OCI-LY1 (cell line): Measurements from ENCODE around the gene FAM53A.
A peak's percentile ranks its signal among the peaks of the same experiment; 100 is the strongest.

Source experiments
- H2AFZ ChIP-seq: fragments of 200-600 bp; sonication (generic), shearing (Covaris generic); 2 replicates; pipeline ENCODE4 v1.6.0; 2014; ENCODE audit warnings: antibody characterized with exemption, mild to moderate bottlenecking, low read length
- H3F3A ChIP-seq: fragments of 200-600 bp; sonication (generic), shearing (Covaris generic); 2 replicates; pipeline ENCODE4 v1.6.0; 2014; ENCODE audit warnings: mild to moderate bottlenecking, antibody characterized with exemption, low read length, moderate library complexity; ENCODE audit not compliant: insufficient read depth
- H3K27ac ChIP-seq: fragments of 200-600 bp; sonication (generic); 2 replicates; pipeline ENCODE4 v1.5.1; 2014; ENCODE audit warnings: low read length, mixed run types, mild to moderate bottlenecking, low read depth; ENCODE audit not compliant: poor library complexity, severe bottlenecking
- H3K27me3 ChIP-seq: fragments of 200-600 bp; sonication (generic); 2 replicates; pipeline ENCODE4 v1.6.0; 2014; ENCODE audit warnings: antibody characterized with exemption, mild to moderate bottlenecking, low read length, moderate library complexity; ENCODE audit not compliant: insufficient read depth
- H3K36me3 ChIP-seq: fragments of 200-600 bp; sonication (generic); 2 replicates; pipeline ENCODE4 v1.6.1; 2014; ENCODE audit warnings: mild to moderate bottlenecking, antibody characterized with exemption, low read length, moderate library complexity, mixed read lengths; ENCODE audit not compliant: insufficient read depth
- H3K4me1 ChIP-seq: fragments of 200-600 bp; sonication (generic); 2 replicates; pipeline ENCODE4 v1.5.1; 2014; ENCODE audit warnings: mild to moderate bottlenecking, low read length, moderate library complexity; ENCODE audit not compliant: insufficient read depth, severe bottlenecking
- H3K4me2 ChIP-seq: fragments of 200-600 bp; sonication (generic), shearing (Covaris generic); 2 replicates; pipeline ENCODE4 v1.6.1; 2014; ENCODE audit warnings: low read length
- H3K4me3 ChIP-seq: fragments of 200-600 bp; sonication (generic); 2 replicates; pipeline ENCODE4 v1.5.1; 2014; ENCODE audit warnings: low read length, low read depth, mild to moderate bottlenecking, mixed read lengths; ENCODE audit not compliant: poor library complexity, severe bottlenecking
- H3K79me2 ChIP-seq: fragments of 200-600 bp; shearing (Covaris generic); 2 replicates; pipeline ENCODE4 v1.6.1; 2016; ENCODE audit warnings: mixed run types, low read length, mixed read lengths; ENCODE audit not compliant: insufficient read depth
- H3K9ac ChIP-seq: fragments of 200-600 bp; sonication (generic), shearing (Covaris generic); 2 replicates; pipeline ENCODE4 v1.6.1; 2014; ENCODE audit warnings: mild to moderate bottlenecking, low read length, mixed read lengths
- H3K9me2 ChIP-seq: fragments of 200-600 bp; sonication (generic), shearing (Covaris generic); 2 replicates; pipeline ENCODE4 v1.6.1; 2014; ENCODE audit warnings: low read depth, mild to moderate bottlenecking, low read length, mixed read lengths
- H3K9me3 ChIP-seq: fragments of 200-600 bp; shearing (Covaris generic); 2 replicates; pipeline ENCODE4 v1.6.1; 2014; ENCODE audit warnings: low read length, mixed read lengths
- H4K20me1 ChIP-seq: fragments of 200-600 bp; sonication (generic), shearing (Covaris generic); 2 replicates; pipeline ENCODE4 v1.6.0; 2016; ENCODE audit warnings: mild to moderate bottlenecking, low read length; ENCODE audit not compliant: insufficient read depth
- EZH2 ChIP-seq: fragments of 200-600 bp; sonication (generic), shearing (Covaris generic); IDR thresholded peaks from 2 replicates; pipeline ENCODE4 v1.8.0; 2017; ENCODE audit warnings: borderline replicate concordance, mixed run types, mild to moderate bottlenecking, antibody characterized with exemption, low read length, moderate library complexity, mixed read lengths
- TF ChIP-seq, protein P1 (sequence below): fragments of 200-600 bp; sonication (generic), shearing (Covaris generic); IDR thresholded peaks from 2 replicates; pipeline ENCODE4 v1.5.1; 2017; ENCODE audit warnings: mild to moderate bottlenecking, antibody characterized with exemption, low read length, moderate library complexity, mixed read lengths

FAM53A gene

DNA sequence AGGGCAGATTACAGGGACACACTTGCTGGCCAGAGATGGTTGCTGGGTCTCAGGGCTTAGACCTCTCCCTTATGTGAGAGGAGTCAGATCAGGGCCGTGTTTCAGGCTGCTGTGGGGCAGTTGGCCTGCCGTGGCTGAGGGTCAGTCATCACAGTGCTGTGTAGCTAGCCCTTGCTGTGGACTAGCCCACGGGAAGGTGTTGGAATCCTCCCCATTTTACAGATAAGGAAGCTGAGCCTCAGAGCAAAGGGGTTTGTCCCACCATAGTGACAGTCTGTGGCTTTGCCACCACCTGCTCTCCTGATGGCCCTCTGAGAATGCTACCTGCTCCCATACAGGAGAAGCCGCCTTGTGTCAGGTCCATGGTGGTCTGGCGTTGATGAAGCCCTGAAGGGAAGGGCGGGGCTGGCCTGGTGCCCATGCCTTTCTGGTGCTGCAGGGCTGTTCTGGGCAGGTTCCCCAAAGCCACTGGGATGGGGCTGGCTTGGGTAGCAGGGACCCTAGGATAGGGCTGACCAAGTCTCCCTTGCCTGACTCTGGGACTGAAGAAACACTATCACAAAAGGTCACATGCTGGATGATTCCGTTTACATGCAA, 2.4 kb upstream of the FAM53A start:
- H3K4me1 ChIP-seq = peaks cover 15% of the 10 kb centered on the region
- H3K9me2 ChIP-seq = no peaks in the 10 kb centered on the region
- H4K20me1 ChIP-seq = no peaks in the 10 kb centered on the region
- H3K4me3 ChIP-seq = no peak overlapping the region
- no peak overlapping the region for H2AFZ ChIP-seq
- TF ChIP-seq, protein P1, sequence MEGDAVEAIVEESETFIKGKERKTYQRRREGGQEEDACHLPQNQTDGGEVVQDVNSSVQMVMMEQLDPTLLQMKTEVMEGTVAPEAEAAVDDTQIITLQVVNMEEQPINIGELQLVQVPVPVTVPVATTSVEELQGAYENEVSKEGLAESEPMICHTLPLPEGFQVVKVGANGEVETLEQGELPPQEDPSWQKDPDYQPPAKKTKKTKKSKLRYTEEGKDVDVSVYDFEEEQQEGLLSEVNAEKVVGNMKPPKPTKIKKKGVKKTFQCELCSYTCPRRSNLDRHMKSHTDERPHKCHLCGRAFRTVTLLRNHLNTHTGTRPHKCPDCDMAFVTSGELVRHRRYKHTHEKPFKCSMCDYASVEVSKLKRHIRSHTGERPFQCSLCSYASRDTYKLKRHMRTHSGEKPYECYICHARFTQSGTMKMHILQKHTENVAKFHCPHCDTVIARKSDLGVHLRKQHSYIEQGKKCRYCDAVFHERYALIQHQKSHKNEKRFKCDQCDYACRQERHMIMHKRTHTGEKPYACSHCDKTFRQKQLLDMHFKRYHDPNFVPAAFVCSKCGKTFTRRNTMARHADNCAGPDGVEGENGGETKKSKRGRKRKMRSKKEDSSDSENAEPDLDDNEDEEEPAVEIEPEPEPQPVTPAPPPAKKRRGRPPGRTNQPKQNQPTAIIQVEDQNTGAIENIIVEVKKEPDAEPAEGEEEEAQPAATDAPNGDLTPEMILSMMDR = no peak
- no peak for TF ChIP-seq EZH2
- no peaks in the 10 kb centered on the region for H3K27me3 ChIP-seq
- H3K4me2 ChIP-seq = no peak overlapping the region
- no peak overlapping the region for H3K27ac ChIP-seq
- H3K9ac ChIP-seq = no peak overlapping the region
- H3K36me3 ChIP-seq = peaks cover 13% of the 10 kb centered on the region
- no peaks in the 10 kb centered on the region for H3K9me3 ChIP-seq
- no peaks in the 10 kb centered on the region for H3K79me2 ChIP-seq
- H3F3A ChIP-seq = no peaks in the 10 kb centered on the region

DNA sequence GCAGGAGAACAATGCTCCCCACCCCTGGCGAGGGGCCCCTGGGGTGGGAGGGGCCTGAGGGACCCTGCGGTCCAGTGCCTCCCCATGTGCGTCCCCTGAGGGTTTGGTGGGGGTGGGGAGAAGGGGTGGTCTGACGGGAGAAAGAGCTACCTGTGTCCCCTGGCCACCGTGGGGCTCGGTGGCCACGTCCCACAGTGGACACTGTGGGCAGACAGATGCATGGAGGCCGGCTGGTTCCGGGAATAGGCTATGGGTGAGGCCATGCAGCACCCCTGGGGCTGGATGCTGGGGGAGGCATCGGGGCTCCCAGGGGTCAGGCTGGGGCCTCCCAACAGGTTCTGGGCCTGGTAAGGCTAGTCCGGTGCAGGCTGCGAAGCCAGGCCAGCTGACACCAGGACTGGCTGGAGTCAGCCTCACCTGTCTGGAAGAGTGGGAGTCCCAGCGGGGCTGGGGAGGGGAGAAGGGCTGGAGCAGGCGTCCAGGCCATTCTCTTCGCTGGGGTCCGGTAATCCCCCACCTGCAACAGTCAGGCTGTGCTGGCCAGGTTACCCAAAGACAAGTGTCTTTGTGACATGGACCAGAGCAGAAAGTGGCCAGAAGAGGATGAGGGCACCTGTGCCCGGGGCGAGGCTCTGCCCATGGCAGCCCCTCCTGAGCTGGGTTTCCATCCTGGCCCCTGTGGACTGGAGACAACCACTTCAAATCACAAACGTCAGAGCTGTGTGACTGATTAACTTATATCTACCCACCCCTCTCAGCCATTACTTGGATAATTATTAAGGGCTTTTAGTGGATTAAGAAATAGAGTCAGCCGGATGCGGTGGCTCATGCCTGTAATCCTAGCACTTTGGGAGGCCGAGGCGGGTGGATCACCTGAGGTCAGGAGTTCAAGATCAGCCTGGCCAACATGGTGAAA, 1.4 kb upstream of the FAM53A start:
- Histone ChIP-seq H3K9ac (peak overlapping the region; percentile 54; the same call in 1 of the 2 replicates), H3K4me2 (peak overlapping the region; percentile 76), H3K4me3 (peak overlapping the region; percentile 59), H3K79me2 (no peaks in the 10 kb centered on the region), H4K20me1 (no peaks in the 10 kb centered on the region), H2AFZ (no peak overlapping the region), H3K36me3 (peaks cover 3% of the 10 kb centered on the region), H3K9me3 (no peaks in the 10 kb centered on the region), H3F3A (no peaks in the 10 kb centered on the region), H3K27me3 (no peaks in the 10 kb centered on the region), H3K27ac (no peak overlapping the region), H3K9me2 (no peaks in the 10 kb centered on the region), H3K4me1 (peaks cover 15% of the 10 kb centered on the region)
- TF ChIP-seq, protein P1 = no peak
- no peak for TF ChIP-seq EZH2

DNA sequence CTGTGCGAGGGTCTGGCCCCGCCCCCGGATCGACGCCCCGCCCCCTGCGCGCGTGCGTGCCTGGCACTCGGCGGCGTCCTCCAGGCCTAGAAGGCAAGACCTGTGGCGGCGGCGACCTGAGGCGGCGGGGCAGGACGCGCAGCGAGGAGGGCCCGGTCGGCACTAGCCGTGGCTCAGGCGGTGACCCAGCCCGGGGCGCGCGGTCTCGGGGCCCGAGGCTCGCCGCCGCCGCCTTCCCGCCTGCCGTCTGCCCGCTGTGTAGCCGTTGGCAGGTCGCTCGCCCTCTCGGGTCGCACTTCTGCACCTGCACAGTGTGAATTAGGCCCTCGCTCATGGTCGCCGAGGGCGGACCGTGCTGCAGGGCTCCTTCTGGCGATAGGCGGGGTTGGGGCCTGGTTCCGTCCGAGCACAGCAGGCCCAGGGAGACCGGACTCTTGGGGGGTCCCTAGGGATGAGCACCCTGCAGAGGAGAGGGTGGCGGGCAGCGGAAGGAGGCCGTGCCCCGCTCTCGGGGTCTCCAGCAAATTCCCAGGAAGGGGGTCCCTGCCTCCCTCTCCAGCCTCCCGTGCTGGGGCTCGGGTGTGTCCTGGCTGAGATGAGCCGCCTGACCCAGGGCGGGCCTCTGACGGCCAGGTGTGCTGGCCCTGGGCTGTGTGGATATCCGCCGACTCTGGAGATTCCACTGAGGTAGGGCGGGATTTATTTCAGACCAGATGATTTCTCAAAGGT, 557 bp upstream of the FAM53A start:
- H3K79me2 ChIP-seq = no peaks in the 10 kb centered on the region
- peak overlapping the region; percentile 76 for H3K4me2 ChIP-seq
- peak overlapping the region; percentile 54; the same call in 1 of the 2 replicates for H3K9ac ChIP-seq
- H2AFZ ChIP-seq = no peak overlapping the region
- H3K27ac ChIP-seq = no peak overlapping the region
- peak overlapping the region; percentile 59 for H3K4me3 ChIP-seq
- TF ChIP-seq EZH2 = no peak
- TF ChIP-seq, protein P1 = no peak
- no peaks in the 10 kb centered on the region for H3K9me3 ChIP-seq
- no peaks in the 10 kb centered on the region for H3F3A ChIP-seq
- H3K9me2 ChIP-seq = no peaks in the 10 kb centered on the region
- H3K36me3 ChIP-seq = no peaks in the 10 kb centered on the region
- peaks cover 15% of the 10 kb centered on the region for H3K4me1 ChIP-seq
- H3K27me3 ChIP-seq = no peaks in the 10 kb centered on the region
- no peaks in the 10 kb centered on the region for H4K20me1 ChIP-seq
